ENCODE data around the gene IQSEC3.
"Not testable (repeated sequence)": the region's sequence is repeated elsewhere in the genome, so short reads cannot be mapped to it uniquely, and the experiment has no call there.

The IQSEC3 gene

GRCh38 chr12:46542-46941, 20.0 kb upstream of the IQSEC3 start:
- not testable (repeated sequence) for H3K36me3 Mint-ChIP-seq, H3K27ac Mint-ChIP-seq, H3K4me3 Mint-ChIP-seq, H3K9me3 Mint-ChIP-seq, H3K4me1 Mint-ChIP-seq
- peaks cover 18% of the 10 kb centered on the region for H3K27me3 Mint-ChIP-seq

- H3K4me1 Mint-ChIP-seq, H3K9me3 Mint-ChIP-seq, H3K27ac Mint-ChIP-seq, H3K4me3 Mint-ChIP-seq, H3K36me3 Mint-ChIP-seq: not testable (repeated sequence)
- peaks cover 18% of the 10 kb centered on the region for H3K27me3 Mint-ChIP-seq
Measured at GRCh38 chr12:47699-48226, 18.8 kb upstream of the IQSEC3 start.

DNA sequence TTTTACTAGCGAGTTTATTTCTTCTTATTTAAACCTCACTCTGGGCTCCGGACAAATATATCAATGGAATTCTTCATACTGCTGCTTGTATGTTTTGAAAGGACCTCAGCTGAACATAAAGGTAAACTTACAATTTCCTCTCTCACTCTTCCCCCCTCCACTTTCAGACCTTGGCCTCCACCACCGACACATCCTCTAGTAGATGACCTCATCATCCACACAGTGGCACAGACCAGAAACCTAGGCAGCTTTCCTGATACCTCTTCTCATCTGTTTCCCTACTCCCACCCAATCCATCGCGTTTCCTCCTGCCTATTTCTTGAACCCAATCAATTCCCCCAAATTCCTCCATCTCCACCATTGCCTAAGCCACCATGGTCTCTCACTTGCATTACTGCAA, 17.4 kb upstream of the IQSEC3 start:
- not testable (repeated sequence) for H3K4me1 Mint-ChIP-seq, H3K27ac Mint-ChIP-seq, H3K4me3 Mint-ChIP-seq, H3K9me3 Mint-ChIP-seq, H3K36me3 Mint-ChIP-seq
- peaks cover 27% of the 10 kb centered on the region for H3K27me3 Mint-ChIP-seq

- H3K27ac Mint-ChIP-seq, H3K36me3 Mint-ChIP-seq, H3K9me3 Mint-ChIP-seq, H3K4me3 Mint-ChIP-seq, H3K4me1 Mint-ChIP-seq: not testable (repeated sequence)
- peaks cover 30% of the 10 kb centered on the region for H3K27me3 Mint-ChIP-seq
Measured at GRCh38 chr12:51087-51486, 15.5 kb upstream of the IQSEC3 start.

- H3K4me3 Mint-ChIP-seq, H3K27ac Mint-ChIP-seq, H3K36me3 Mint-ChIP-seq, H3K4me1 Mint-ChIP-seq, H3K9me3 Mint-ChIP-seq: not testable (repeated sequence)
- H3K27me3 Mint-ChIP-seq, result peaks cover 35% of the 10 kb centered on the region
Measured at GRCh38 chr12:51962-52361, 14.6 kb upstream of the IQSEC3 start.

GRCh38 chr12:52902-53734, 13.4 kb upstream of the IQSEC3 start:
- not testable (repeated sequence) for H3K27ac Mint-ChIP-seq, H3K4me1 Mint-ChIP-seq, H3K9me3 Mint-ChIP-seq, H3K36me3 Mint-ChIP-seq, H3K4me3 Mint-ChIP-seq
- peaks cover 43% of the 10 kb centered on the region for H3K27me3 Mint-ChIP-seq

GRCh38 chr12:53735-54730, 12.5 kb upstream of the IQSEC3 start:
- Mint-ChIP-seq H3K36me3 (peaks cover 11% of the 10 kb centered on the region), H3K4me3 (no peak overlapping the region), H3K4me1 (no peaks in the 10 kb centered on the region), H3K27ac (no peak overlapping the region), H3K27me3 (peaks cover 47% of the 10 kb centered on the region), H3K9me3 (peaks cover 17% of the 10 kb centered on the region)

DNA sequence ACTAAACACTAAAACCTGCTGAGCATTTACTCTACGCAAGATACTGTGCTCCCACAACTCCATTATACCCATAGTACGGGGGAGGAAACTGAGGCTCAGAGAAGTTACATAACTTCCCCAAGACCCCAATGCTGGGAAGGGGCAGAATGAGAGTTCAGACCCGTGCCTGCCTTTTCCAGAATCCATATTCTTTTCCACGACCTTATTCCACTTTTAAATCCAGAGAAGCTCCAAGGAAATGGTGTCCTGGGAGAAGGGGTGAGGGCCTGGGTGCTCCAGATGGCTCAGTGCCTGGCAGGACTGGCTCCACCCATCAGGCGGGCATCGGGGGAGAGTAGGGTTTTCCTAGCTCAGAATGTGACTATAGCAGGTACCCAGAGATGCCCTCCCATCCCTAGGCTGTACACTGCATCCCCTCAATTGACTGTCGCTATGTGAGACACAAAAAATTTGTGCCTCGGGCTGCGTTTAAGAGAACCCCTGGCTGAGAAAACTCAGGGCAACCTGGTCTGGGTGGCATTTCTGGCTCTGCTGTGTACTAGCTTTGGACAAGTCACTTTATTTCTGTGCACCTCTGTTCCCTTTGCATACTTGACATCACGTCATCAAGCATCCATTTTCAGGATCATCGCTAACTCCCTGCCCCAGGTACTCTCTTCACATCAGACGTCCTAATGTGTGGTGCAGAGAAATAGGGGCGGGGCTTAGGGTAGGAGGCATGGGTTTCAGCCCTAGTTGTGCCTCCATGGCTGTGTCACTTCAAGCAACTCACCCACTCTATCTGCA, 11.6 kb upstream of the IQSEC3 start:
- H3K4me3 Mint-ChIP-seq, result no peak overlapping the region
- H3K36me3 Mint-ChIP-seq, result peaks cover 13% of the 10 kb centered on the region
- H3K9me3 Mint-ChIP-seq, result peaks cover 24% of the 10 kb centered on the region
- peaks cover 52% of the 10 kb centered on the region for H3K27me3 Mint-ChIP-seq
- H3K4me1 Mint-ChIP-seq, result no peaks in the 10 kb centered on the region
- no peak overlapping the region for H3K27ac Mint-ChIP-seq

GRCh38 chr12:56683-57346, 9.8 kb upstream of the IQSEC3 start:
- Mint-ChIP-seq H3K4me1 (no peaks in the 10 kb centered on the region), H3K27ac (no peak overlapping the region), H3K9me3 (peaks cover 40% of the 10 kb centered on the region), H3K4me3 (no peak overlapping the region), H3K27me3 (peaks cover 62% of the 10 kb centered on the region), H3K36me3 (peaks cover 16% of the 10 kb centered on the region)

- peaks cover 16% of the 10 kb centered on the region for H3K36me3 Mint-ChIP-seq
Measured at GRCh38 chr12:57539-57938, 9.0 kb upstream of the IQSEC3 start.

DNA sequence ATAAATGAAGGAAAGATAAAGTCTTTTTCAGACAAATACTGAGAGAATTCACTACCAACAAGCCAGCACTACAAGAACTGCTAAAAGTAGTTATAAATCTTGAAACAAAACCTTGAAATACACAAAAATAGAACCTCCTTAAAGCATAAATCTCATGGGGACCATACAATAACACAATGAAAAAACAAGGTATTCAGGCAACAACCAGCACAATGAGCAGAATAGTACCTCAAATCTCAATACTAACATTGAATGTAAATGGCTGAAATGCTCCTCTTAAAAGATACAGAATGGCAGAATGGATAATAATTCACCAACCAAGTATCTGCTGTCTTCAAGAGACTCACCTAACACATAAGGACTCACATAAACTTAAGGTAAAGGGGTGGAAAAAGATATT, 7.7 kb upstream of the IQSEC3 start:
- Mint-ChIP-seq H3K4me3 (no peak overlapping the region), H3K27ac (no peak overlapping the region), H3K4me1 (no peaks in the 10 kb centered on the region), H3K9me3 (peaks cover 43% of the 10 kb centered on the region), H3K36me3 (peaks cover 16% of the 10 kb centered on the region), H3K27me3 (peaks cover 57% of the 10 kb centered on the region)

More at GRCh38 chr12:57539-57938, 9.0 kb upstream of the IQSEC3 start:
- Mint-ChIP-seq H3K4me1 (no peaks in the 10 kb centered on the region), H3K4me3 (no peak overlapping the region), H3K27ac (no peak overlapping the region), H3K27me3 (peaks cover 64% of the 10 kb centered on the region), H3K9me3 (peaks cover 43% of the 10 kb centered on the region)

GRCh38 chr12:61845-62244, 4.7 kb upstream of the IQSEC3 start:
- H3K27me3 Mint-ChIP-seq, result peaks cover 45% of the 10 kb centered on the region
- H3K27ac Mint-ChIP-seq, result not testable (repeated sequence)
- peaks cover 13% of the 10 kb centered on the region for H3K36me3 Mint-ChIP-seq

DNA sequence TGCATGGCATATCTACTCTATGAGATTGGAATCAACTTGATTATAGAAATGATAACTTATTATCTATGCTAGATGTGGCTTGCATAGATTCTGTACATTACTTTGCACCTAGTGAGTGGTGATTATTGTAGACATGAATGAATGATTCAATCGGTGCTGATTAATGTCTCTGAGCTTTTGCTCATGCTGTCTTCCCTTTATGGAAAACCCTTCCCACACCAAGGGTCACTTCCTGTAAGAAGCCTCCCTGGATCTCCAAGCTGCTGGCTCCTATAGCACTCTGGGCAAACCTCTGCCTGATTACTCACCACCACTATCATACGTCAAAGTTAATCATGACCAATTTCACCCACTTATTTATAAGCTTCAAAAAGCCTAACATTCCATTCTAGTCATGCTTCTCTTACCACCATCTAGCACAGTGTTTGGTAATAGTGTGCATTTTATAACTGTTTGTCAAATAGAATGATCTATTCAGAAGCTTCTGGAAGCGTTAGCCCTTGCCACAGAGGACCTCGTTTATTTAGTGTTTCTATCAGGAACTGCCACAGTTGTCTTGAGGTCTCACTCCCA, 990 bp upstream of the IQSEC3 start:
- H3K4me3 Mint-ChIP-seq, H3K4me1 Mint-ChIP-seq, H3K27ac Mint-ChIP-seq, H3K36me3 Mint-ChIP-seq: not testable (repeated sequence)
- Mint-ChIP-seq H3K27me3 (peaks cover 27% of the 10 kb centered on the region), H3K9me3 (peaks cover 17% of the 10 kb centered on the region)

More at GRCh38 chr12:61845-62244, 4.7 kb upstream of the IQSEC3 start:
- H3K9me3 Mint-ChIP-seq, result peaks cover 47% of the 10 kb centered on the region
- H3K4me3 Mint-ChIP-seq, H3K4me1 Mint-ChIP-seq: not testable (repeated sequence)

DNA sequence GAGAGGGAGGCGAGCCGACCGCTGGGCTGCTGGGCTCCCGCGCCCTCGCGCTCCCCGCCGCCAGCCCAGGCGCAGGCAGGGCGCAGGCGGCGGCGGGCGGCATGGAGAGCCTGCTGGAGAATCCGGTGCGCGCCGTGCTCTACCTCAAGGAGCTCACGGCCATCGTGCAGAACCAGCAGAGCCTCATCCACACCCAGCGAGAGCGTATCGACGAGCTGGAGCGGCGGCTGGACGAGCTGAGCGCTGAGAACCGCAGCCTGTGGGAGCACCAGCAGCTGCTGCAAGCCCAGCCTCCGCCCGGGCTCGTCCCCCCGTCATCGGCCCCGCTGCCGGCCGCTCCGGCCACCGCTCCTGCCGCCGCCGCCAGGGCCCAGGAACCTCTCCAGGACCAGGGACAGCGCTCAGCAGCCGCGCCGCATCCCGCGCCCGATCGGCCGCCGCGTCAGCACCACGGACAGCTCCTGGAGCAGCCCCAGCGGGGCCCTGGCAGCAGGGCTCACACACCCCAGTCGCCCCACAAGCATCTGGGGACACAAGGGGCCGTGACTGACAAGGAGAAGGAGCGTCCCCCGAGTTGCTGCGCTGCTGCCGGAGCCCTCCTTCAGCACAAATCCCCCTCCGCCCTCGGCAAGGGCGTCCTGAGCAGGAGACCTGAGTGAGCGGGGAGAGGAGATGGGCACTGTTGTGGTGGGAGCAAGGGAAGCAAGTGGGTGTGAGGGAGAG, 376 bp downstream of the IQSEC3 start:
- H3K27me3 Mint-ChIP-seq, result peaks cover 31% of the 10 kb centered on the region
- H3K9me3 Mint-ChIP-seq, H3K4me3 Mint-ChIP-seq, H3K36me3 Mint-ChIP-seq, H3K27ac Mint-ChIP-seq, H3K4me1 Mint-ChIP-seq: not testable (repeated sequence)
